GM18861 (cell line): ENCODE measurements around the gene GPRC5D.

ENCODE experiments used
- ATAC-seq: cut with Tn5 transposase; IDR thresholded peaks from one replicate; pipeline ENCODE4 v1.9.1; 2021; ENCODE audit not compliant: unreplicated experiment

Gene GPRC5D

GRCh38 chr12:12979731-12980259, 27.8 kb upstream of the GPRC5D start:
- no peak for ATAC-seq

GRCh38 chr12:12979126-12979525, 27.2 kb upstream of the GPRC5D start:
- no peak for ATAC-seq

- ATAC-seq, result no peak
Observed at GRCh38 chr12:12977231-12977630, 25.3 kb upstream of the GPRC5D start.

- no peak for ATAC-seq
Observed at GRCh38 chr12:12976366-12976765, 24.4 kb upstream of the GPRC5D start.

- no peak for ATAC-seq
Observed at GRCh38 chr12:12975322-12976077, 23.5 kb upstream of the GPRC5D start.

- no peak for ATAC-seq
Observed at GRCh38 chr12:12974211-12974610, 22.2 kb upstream of the GPRC5D start.

GRCh38 chr12:12973019-12973418, 21.0 kb upstream of the GPRC5D start:
- ATAC-seq, result no peak

- no peak for ATAC-seq
Observed at GRCh38 chr12:12965836-12966235, 13.9 kb upstream of the GPRC5D start.

GRCh38 chr12:12964255-12964654, 12.3 kb upstream of the GPRC5D start:
- ATAC-seq, result no peak

- no peak for ATAC-seq
Observed at GRCh38 chr12:12960639-12961209, 8.8 kb upstream of the GPRC5D start.

- ATAC-seq, result no peak
Observed at GRCh38 chr12:12958886-12959285, 6.9 kb upstream of the GPRC5D start.

- ATAC-seq, result no peak
Observed at GRCh38 chr12:12954878-12955625, 3.1 kb upstream of the GPRC5D start.

GRCh38 chr12:12954356-12954755, 2.4 kb upstream of the GPRC5D start:
- ATAC-seq, result no peak

- no peak for ATAC-seq
Observed at GRCh38 chr12:12951504-12951903, 466 bp downstream of the GPRC5D start.

GRCh38 chr12:12947902-12948301, 4.1 kb downstream of the GPRC5D start:
- no peak for ATAC-seq

- no peak for ATAC-seq
Observed at GRCh38 chr12:12946686-12947355, 5.1 kb downstream of the GPRC5D start.

- no peak for ATAC-seq
Observed at GRCh38 chr12:12945591-12945990, 6.4 kb downstream of the GPRC5D start.

GRCh38 chr12:12943586-12944260, 8.2 kb downstream of the GPRC5D start:
- ATAC-seq, result no peak

GRCh38 chr12:12941450-12942350, 10.3 kb downstream of the GPRC5D start:
- no peak for ATAC-seq

- no peak for ATAC-seq
Observed at GRCh38 chr12:12939888-12940287, 12.1 kb downstream of the GPRC5D start.
